H1 (cell line): ENCODE results near the gene B3GALT4. TPM values are rescaled to one million over a fixed set of nuclear protein-coding genes. Genes with fewer than 3 reads are reported as not detected.

Experiments
- BCL11A ChIP-seq, 2 experiments: IDR thresholded peaks; one replicate each; pipeline ENCODE4 v1.6.1; 2011; ENCODE audit warnings: low read depth in 2 of 2, low read length in 2 of 2, mild to moderate bottlenecking in 2 of 2
- CHD1 ChIP-seq: IDR thresholded peaks from 2 replicates; pipeline ENCODE4 v1.6.1; 2012; ENCODE audit warnings: low read depth, low read length, improper control_type of control experiment
- CHD7 ChIP-seq: fragments of 300-600 bp; sonication (generic); IDR thresholded peaks from 2 replicates; pipeline ENCODE4 v1.7.1; 2012; ENCODE audit warnings: low read length, moderate library complexity, mild to moderate bottlenecking, inconsistent platforms; ENCODE audit not compliant: insufficient replicate concordance
- EP300 ChIP-seq, 2 experiments: IDR thresholded peaks; 1 replicate in 1 of 2; 2 replicates in 1 of 2; pipeline ENCODE4 v1.6.1; 2011 to 2012; ENCODE audit warnings: low read depth in 2 of 2, low read length in 2 of 2, mild to moderate bottlenecking in 2 of 2, borderline replicate concordance in 1 of 2, inconsistent platforms in 1 of 2, moderate library complexity in 1 of 2
- HDAC2 ChIP-seq, 2 experiments: fragments of 300-600 bp in 1 of 2; sonication (generic) in 1 of 2; IDR thresholded peaks; 2 replicates each; pipeline ENCODE4 v1.6.1; 2011 to 2012; ENCODE audit warnings: low read depth in 2 of 2, low read length in 2 of 2, mild to moderate bottlenecking in 2 of 2, moderate library complexity in 2 of 2, borderline replicate concordance in 1 of 2, inconsistent platforms in 1 of 2
- MAFK ChIP-seq: IDR thresholded peaks from 2 replicates; pipeline ENCODE4 v1.6.1; 2012; ENCODE audit warnings: low read depth, mild to moderate bottlenecking, improper control_type of control experiment, low read length
- POLR2A ChIP-seq, 2 experiments: IDR thresholded peaks; 1 replicate in 1 of 2; 2 replicates in 1 of 2; pipeline ENCODE4 v1.6.1; 2011; ENCODE audit warnings: low read depth in 2 of 2, low read length in 2 of 2, mild to moderate bottlenecking in 2 of 2; ENCODE audit errors: control extremely low read depth in 1 of 2
- RXRA ChIP-seq: IDR thresholded peaks from 2 replicates; pipeline ENCODE4 v1.6.1; 2011; ENCODE audit warnings: low read depth, mild to moderate bottlenecking, low read length, moderate library complexity; ENCODE audit not compliant: insufficient read depth
- SRF ChIP-seq: IDR thresholded peaks from 2 replicates; pipeline ENCODE4 v1.6.1; 2011; ENCODE audit warnings: mild to moderate bottlenecking, low read depth, low read length, moderate library complexity
- polyA plus RNA-seq, 7 experiments: library from polyadenylated mRNA; depleted of rRNA in 3 of 7; stranded (reverse) in 5 of 7; unstranded in 2 of 7; fragments of >200 nt in 5 of 7; fragments of 200-250 nt in 2 of 7; gene quantifications; 1 replicate in 5 of 7; 2 replicates in 1 of 7; 4 replicates in 1 of 7; pipeline versions ENCODE4 v1.2.1 to v1.2.3, GENCODE V29; 2011 to 2013; ENCODE audit warnings: missing spikeins in 2 of 7, mixed read lengths in 2 of 7
- total RNA-seq: library from RNA; stranded (reverse); fragmentation: NEBNext Ultra II Directional; extraction: Animal tissue kit (Norgen Biotek cat#: 25700); gene quantifications from 2 replicates; pipeline ENCODE4 v1.2.1, GENCODE V29; 2021

B3GALT4 gene
- total and polyA plus RNA-seq, 2 of the 8 experiments (the other 6 are each of a cell fraction or from before 2014, with no cell fraction given), result 2.2 to 3.0 TPM

- TF ChIP-seq CHD7 (no peak), SRF (no peak), POLR2A (IDR thresholded peaks at IDR 0.05; ENCODE audit: control extremely low read depth in 1 of 2, low read depth in 2 of 2, low read length in 2 of 2) (no peak), HDAC2 (IDR thresholded peaks at IDR 0.05; ENCODE audit: borderline replicate concordance in 1 of 2, low read depth in 2 of 2, low read length in 2 of 2) (no peak), RXRA (no peak), EP300 (IDR thresholded peaks at IDR 0.05; ENCODE audit: borderline replicate concordance in 1 of 2, low read depth in 2 of 2, low read length in 2 of 2) (no peak), CHD1 (no peak), BCL11A (IDR thresholded peaks at IDR 0.05; ENCODE audit: low read depth in 2 of 2, low read length in 2 of 2) (no peak), MAFK (no peak)
- TF ChIP-seq, all 59 proteins: peak for 0
Observed at GRCh38 chr6:33252759-33253158, 24.2 kb upstream of the B3GALT4 start (continued).
